Nephron progenitor cell (in vitro differentiated cells): ENCODE measurements around the gene RAD51.

ENCODE experiments used
- DNase-seq: peaks from one replicate; pipeline ENCODE4 v3.0.0; 2021
- H3K27ac Mint-ChIP-seq: 2 replicates; pipeline ENCODE4 v1.8.0; 2021; ENCODE audit warnings: mild to moderate bottlenecking, moderate library complexity, mixed read lengths
- H3K27me3 Mint-ChIP-seq: 2 replicates; pipeline ENCODE4 v1.8.0; 2021; ENCODE audit warnings: mild to moderate bottlenecking, low read depth, mixed read lengths; ENCODE audit not compliant: poor library complexity
- H3K36me3 Mint-ChIP-seq: 2 replicates; pipeline ENCODE4 v1.8.0; 2021; ENCODE audit warnings: low read depth, mixed read lengths
- H3K4me1 Mint-ChIP-seq: 2 replicates; pipeline ENCODE4 v1.8.0; 2021; ENCODE audit warnings: mixed read lengths
- H3K4me3 Mint-ChIP-seq: 2 replicates; pipeline ENCODE4 v1.8.0; 2021; ENCODE audit warnings: mild to moderate bottlenecking, moderate library complexity, mixed read lengths
- H3K9me3 Mint-ChIP-seq: 2 replicates; pipeline ENCODE4 v1.8.0; 2021; ENCODE audit warnings: mild to moderate bottlenecking, moderate library complexity, mixed read lengths
- TF ChIP-seq, protein P1 (sequence below): fragments of 200-600 bp; sonication (generic); IDR thresholded peaks from 2 replicates; pipeline ENCODE4 v1.5.0; 2021; ENCODE audit warnings: antibody characterized with exemption

The RAD51 gene

DNA sequence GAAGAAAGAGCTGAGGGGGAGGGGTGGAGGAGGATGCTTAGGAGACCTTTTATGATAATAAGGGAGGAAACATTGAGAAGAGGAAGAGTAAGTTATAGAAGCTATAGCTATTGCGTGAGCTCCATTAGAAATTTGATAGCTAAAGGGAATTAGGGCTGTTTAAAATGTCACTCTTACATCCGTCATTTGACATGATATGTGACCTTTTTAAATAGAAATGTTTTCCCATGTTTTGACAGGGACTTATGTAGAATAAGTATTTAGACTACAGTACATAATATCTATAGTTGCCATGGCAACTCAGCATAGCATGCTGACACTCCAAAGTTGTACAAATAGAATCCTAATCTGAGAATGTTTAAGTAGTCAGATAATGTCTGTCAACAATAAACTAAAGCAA lies 19.2 kb downstream of the RAD51 start:
- no peak overlapping the region for H3K4me3 Mint-ChIP-seq
- no peaks in the 10 kb centered on the region for H3K4me1 Mint-ChIP-seq
- H3K9me3 Mint-ChIP-seq, result no peaks in the 10 kb centered on the region
- H3K27me3 Mint-ChIP-seq, result no peaks in the 10 kb centered on the region
- TF ChIP-seq, protein P1, sequence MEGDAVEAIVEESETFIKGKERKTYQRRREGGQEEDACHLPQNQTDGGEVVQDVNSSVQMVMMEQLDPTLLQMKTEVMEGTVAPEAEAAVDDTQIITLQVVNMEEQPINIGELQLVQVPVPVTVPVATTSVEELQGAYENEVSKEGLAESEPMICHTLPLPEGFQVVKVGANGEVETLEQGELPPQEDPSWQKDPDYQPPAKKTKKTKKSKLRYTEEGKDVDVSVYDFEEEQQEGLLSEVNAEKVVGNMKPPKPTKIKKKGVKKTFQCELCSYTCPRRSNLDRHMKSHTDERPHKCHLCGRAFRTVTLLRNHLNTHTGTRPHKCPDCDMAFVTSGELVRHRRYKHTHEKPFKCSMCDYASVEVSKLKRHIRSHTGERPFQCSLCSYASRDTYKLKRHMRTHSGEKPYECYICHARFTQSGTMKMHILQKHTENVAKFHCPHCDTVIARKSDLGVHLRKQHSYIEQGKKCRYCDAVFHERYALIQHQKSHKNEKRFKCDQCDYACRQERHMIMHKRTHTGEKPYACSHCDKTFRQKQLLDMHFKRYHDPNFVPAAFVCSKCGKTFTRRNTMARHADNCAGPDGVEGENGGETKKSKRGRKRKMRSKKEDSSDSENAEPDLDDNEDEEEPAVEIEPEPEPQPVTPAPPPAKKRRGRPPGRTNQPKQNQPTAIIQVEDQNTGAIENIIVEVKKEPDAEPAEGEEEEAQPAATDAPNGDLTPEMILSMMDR, result no peak
- DNase-seq, result no peak
- no peak overlapping the region for H3K27ac Mint-ChIP-seq
- H3K36me3 Mint-ChIP-seq, result peaks cover 55% of the 10 kb centered on the region

- Mint-ChIP-seq H3K36me3 (peaks cover 39% of the 10 kb centered on the region), H3K27me3 (no peaks in the 10 kb centered on the region), H3K27ac (no peak overlapping the region), H3K4me1 (no peaks in the 10 kb centered on the region), H3K9me3 (no peaks in the 10 kb centered on the region), H3K4me3 (no peak overlapping the region)
- TF ChIP-seq, protein P1, result no peak
- DNase-seq, result no peak
These were observed 21.2 kb downstream of the RAD51 start for GRCh38 chr15:40716165-40716564.

GRCh38 chr15:40721701-40722100 lies 26.7 kb downstream of the RAD51 start:
- H3K36me3 Mint-ChIP-seq, result peaks cover 16% of the 10 kb centered on the region
- no peaks in the 10 kb centered on the region for H3K4me1 Mint-ChIP-seq
- TF ChIP-seq, protein P1, result no peak

GRCh38 chr15:40722354-40722753 lies 27.4 kb downstream of the RAD51 start:
- no peaks in the 10 kb centered on the region for H3K27me3 Mint-ChIP-seq
- H3K9me3 Mint-ChIP-seq, result no peaks in the 10 kb centered on the region
- H3K4me1 Mint-ChIP-seq, result no peaks in the 10 kb centered on the region

More at GRCh38 chr15:40721701-40722100, 26.7 kb downstream of the RAD51 start:
- no peak for DNase-seq
- H3K9me3 Mint-ChIP-seq, result no peaks in the 10 kb centered on the region
- H3K27ac Mint-ChIP-seq, result no peak overlapping the region
- no peaks in the 10 kb centered on the region for H3K27me3 Mint-ChIP-seq
- no peak overlapping the region for H3K4me3 Mint-ChIP-seq

DNA sequence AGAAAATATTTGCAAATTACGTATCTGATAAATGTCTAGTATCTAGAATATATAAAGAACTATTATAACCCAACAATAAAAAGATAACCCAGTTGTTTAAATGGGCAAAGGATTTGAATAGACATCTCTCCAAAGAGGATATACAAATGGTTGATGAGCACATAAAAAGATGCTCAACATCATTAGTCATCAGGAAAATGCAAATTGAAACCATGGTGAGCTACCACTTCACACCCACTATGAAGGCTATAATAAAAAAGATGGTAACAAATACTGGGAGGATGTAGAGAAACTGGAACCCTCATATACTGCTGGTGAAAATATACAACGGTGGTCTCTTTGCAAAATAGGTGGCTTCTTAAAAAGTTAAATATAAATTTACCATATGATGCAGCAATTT lies 28.0 kb downstream of the RAD51 start:
- Mint-ChIP-seq H3K36me3 (peaks cover 13% of the 10 kb centered on the region), H3K27me3 (no peaks in the 10 kb centered on the region), H3K9me3 (no peaks in the 10 kb centered on the region), H3K27ac (no peak overlapping the region), H3K4me1 (no peaks in the 10 kb centered on the region), H3K4me3 (no peak overlapping the region)
- TF ChIP-seq, protein P1, result no peak
- no peak for DNase-seq

More at GRCh38 chr15:40722354-40722753, 27.4 kb downstream of the RAD51 start:
- Mint-ChIP-seq H3K36me3 (peaks cover 14% of the 10 kb centered on the region), H3K27ac (no peak overlapping the region), H3K4me3 (no peak overlapping the region)
- TF ChIP-seq, protein P1, result no peak
- DNase-seq, result no peak

- peaks cover 14% of the 10 kb centered on the region for H3K36me3 Mint-ChIP-seq
- H3K4me3 Mint-ChIP-seq, result no peak overlapping the region
- TF ChIP-seq, protein P1, result no peak
- H3K9me3 Mint-ChIP-seq, result no peaks in the 10 kb centered on the region
- no peak for DNase-seq
- H3K4me1 Mint-ChIP-seq, result no peaks in the 10 kb centered on the region
- H3K27ac Mint-ChIP-seq, result no peak overlapping the region
- no peaks in the 10 kb centered on the region for H3K27me3 Mint-ChIP-seq
These were observed 28.9 kb downstream of the RAD51 start for GRCh38 chr15:40723919-40724318.
